Stimulated activated CD8-positive, alpha-beta memory T cell treated with anti-CD3 and anti-CD28 coated beads, Interleukin-15, amount 100 ng/mL, for 24 hours (primary cell): ENCODE results near the gene PPFIA4.

Source experiments
- DNase-seq: peaks from one replicate; pipeline ENCODE4 v3.0.0-alpha.2; 2020; ENCODE audit warnings: low read depth

Gene PPFIA4

GRCh38 chr1:203057911-203058675, 31.8 kb downstream of the PPFIA4 start:
- no peak for DNase-seq

GRCh38 chr1:203058676-203058935, 32.3 kb downstream of the PPFIA4 start:
- DNase-seq, result no peak

- no peak for DNase-seq
These were observed 33.2 kb downstream of the PPFIA4 start for GRCh38 chr1:203059485-203059884.

- DNase-seq, result no peak
These were observed 33.8 kb downstream of the PPFIA4 start for GRCh38 chr1:203060115-203060514.

GRCh38 chr1:203063287-203063686, 37.0 kb downstream of the PPFIA4 start:
- no peak for DNase-seq

GRCh38 chr1:203065191-203065590, 38.9 kb downstream of the PPFIA4 start:
- DNase-seq, result no peak

- no peak for DNase-seq
These were observed 39.7 kb downstream of the PPFIA4 start for GRCh38 chr1:203065986-203066385.

- DNase-seq, result no peak
These were observed 40.7 kb downstream of the PPFIA4 start for GRCh38 chr1:203066965-203067364.

- DNase-seq, result no peak
These were observed 42.9 kb downstream of the PPFIA4 start for GRCh38 chr1:203069030-203069747.

GRCh38 chr1:203072002-203072602, 45.8 kb downstream of the PPFIA4 start:
- DNase-seq, result no peak

GRCh38 chr1:203072911-203073310, 46.6 kb downstream of the PPFIA4 start:
- DNase-seq, result no peak

GRCh38 chr1:203073469-203073868, 47.2 kb downstream of the PPFIA4 start:
- no peak for DNase-seq

GRCh38 chr1:203074610-203075009, 48.3 kb downstream of the PPFIA4 start:
- DNase-seq, result no peak

- DNase-seq, result no peak
These were observed 49.1 kb downstream of the PPFIA4 start for GRCh38 chr1:203075236-203076030.

- DNase-seq, result no peak
These were observed 49.8 kb downstream of the PPFIA4 start for GRCh38 chr1:203076031-203076511.

- DNase-seq, result no peak
These were observed 51.1 kb downstream of the PPFIA4 start for GRCh38 chr1:203077367-203077766.

- no peak for DNase-seq
These were observed 51.7 kb downstream of the PPFIA4 start for GRCh38 chr1:203077956-203078355.

- DNase-seq, result no peak
These were observed 52.2 kb downstream of the PPFIA4 start for GRCh38 chr1:203078478-203078877.

GRCh38 chr1:203080456-203080855, 54.2 kb downstream of the PPFIA4 start:
- no peak for DNase-seq

GRCh38 chr1:203081465-203082230, 55.4 kb downstream of the PPFIA4 start:
- DNase-seq, result no peak

- no peak for DNase-seq
These were observed 55.9 kb downstream of the PPFIA4 start for GRCh38 chr1:203082231-203082505.
